Stimulated activated CD8-positive, alpha-beta memory T cell treated with anti-CD3 and anti-CD28 coated beads, Interleukin-2, amount 100 ng/mL, for 48 hours (primary cell): ENCODE data around the gene FGF18.
"Not testable (repeated sequence)": the region's sequence is repeated elsewhere in the genome, so short reads cannot be mapped to it uniquely, and the experiment has no call there.

Source experiments
- DNase-seq, 2 donors: peaks; one replicate each; pipeline ENCODE4 v3.0.0-alpha.2; 2020; ENCODE audit warnings: low read depth in 2 of 2

Gene FGF18

GRCh38 chr5:171496456-171496855 is 77.0 kb downstream of the FGF18 start:
- no peak for DNase-seq

GRCh38 chr5:171497494-171497893 is 78.0 kb downstream of the FGF18 start:
- DNase-seq = not testable (repeated sequence)

GRCh38 chr5:171498166-171498565 is 78.7 kb downstream of the FGF18 start:
- no peak for DNase-seq

GRCh38 chr5:171499611-171500010 is 80.2 kb downstream of the FGF18 start:
- DNase-seq = no peak

- no peak for DNase-seq
Measured at GRCh38 chr5:171505473-171506043, 86.1 kb downstream of the FGF18 start.

GRCh38 chr5:171506951-171507350 is 87.5 kb downstream of the FGF18 start:
- no peak for DNase-seq
